Panc1 (cell line): ENCODE data around the gene PCNT.

Source experiments
- POLR2AphosphoS5 ChIP-seq: IDR thresholded peaks from 2 replicates; pipeline ENCODE4 v1.6.1; 2012; ENCODE audit warnings: mild to moderate bottlenecking, low read depth, low read length, moderate library complexity
- REST ChIP-seq, 2 experiments: IDR thresholded peaks; 2 replicates each; pipeline ENCODE4 v1.6.1; 2011 to 2012; ENCODE audit warnings: low read depth in 2 of 2, control low read depth in 1 of 2, low read length in 1 of 2, mild to moderate bottlenecking in 1 of 2, moderate library complexity in 1 of 2; ENCODE audit not compliant: insufficient read depth in 1 of 2
- TCF7L2 ChIP-seq: IDR thresholded peaks from 2 replicates; pipeline ENCODE4 v1.6.1; 2011; ENCODE audit warnings: mild to moderate bottlenecking, low read depth, low read length, inconsistent platforms
- TF ChIP-seq, protein P1 (sequence below): fragments of 450-650 bp; IDR thresholded peaks from 2 replicates; pipeline ENCODE4 v1.5.1; 2017; ENCODE audit warnings: mild to moderate bottlenecking

DNA sequence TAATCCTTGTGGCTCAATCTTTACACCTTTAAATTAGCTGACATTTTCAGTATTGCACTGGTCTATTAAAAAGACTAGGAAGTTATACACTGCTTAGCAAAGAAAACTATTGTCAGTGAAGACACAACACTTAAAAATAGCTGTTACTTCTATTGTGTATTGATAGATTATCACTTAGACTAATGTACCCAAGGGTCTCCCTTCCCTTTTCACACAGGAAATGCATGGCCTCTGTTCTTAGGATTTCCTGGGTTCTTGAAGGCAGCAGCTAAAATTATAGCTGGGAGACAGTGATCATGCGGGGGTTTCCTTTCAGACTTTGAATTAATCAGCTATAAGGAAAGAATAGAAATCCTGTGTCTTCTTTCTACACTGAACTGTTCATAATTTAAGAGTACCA is 147.6 kb downstream of the PCNT start:
- TF ChIP-seq, protein P1, sequence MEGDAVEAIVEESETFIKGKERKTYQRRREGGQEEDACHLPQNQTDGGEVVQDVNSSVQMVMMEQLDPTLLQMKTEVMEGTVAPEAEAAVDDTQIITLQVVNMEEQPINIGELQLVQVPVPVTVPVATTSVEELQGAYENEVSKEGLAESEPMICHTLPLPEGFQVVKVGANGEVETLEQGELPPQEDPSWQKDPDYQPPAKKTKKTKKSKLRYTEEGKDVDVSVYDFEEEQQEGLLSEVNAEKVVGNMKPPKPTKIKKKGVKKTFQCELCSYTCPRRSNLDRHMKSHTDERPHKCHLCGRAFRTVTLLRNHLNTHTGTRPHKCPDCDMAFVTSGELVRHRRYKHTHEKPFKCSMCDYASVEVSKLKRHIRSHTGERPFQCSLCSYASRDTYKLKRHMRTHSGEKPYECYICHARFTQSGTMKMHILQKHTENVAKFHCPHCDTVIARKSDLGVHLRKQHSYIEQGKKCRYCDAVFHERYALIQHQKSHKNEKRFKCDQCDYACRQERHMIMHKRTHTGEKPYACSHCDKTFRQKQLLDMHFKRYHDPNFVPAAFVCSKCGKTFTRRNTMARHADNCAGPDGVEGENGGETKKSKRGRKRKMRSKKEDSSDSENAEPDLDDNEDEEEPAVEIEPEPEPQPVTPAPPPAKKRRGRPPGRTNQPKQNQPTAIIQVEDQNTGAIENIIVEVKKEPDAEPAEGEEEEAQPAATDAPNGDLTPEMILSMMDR = no peak
- TF ChIP-seq POLR2AphosphoS5 (no peak), REST (IDR thresholded peaks at IDR 0.05; ENCODE audit: insufficient read depth in 1 of 2, low read depth in 2 of 2, low read length in 1 of 2) (no peak), TCF7L2 (no peak)
